Measurements from ENCODE around the gene MPI. TPM values are rescaled to one million over a fixed set of nuclear protein-coding genes. Genes with fewer than 3 reads are reported as not detected.
"Not testable (repeated sequence)": the region's sequence is repeated elsewhere in the genome, so short reads cannot be mapped to it uniquely, and the experiment has no call there.

Gene MPI
- total and polyA plus RNA-seq, 2 donors: 33.6 to 37.4 TPM

- no peaks in the 10 kb centered on the region for H3K36me3 ChIP-seq (ENCODE audit: insufficient read depth)
- under 1% methylated on average over 74 of the region's 74 CpGs for WGBS
- H3K4me3 ChIP-seq (ENCODE audit: low read depth, low read length): peak within 1 kb of the TSS; percentile 93
- H3K27ac ChIP-seq (ENCODE audit: low read depth): peak within 1 kb of the TSS; percentile 95
- peak; percentile 80 for DNase-seq (ENCODE audit: extremely low spot score)
- no peaks in the 10 kb centered on the region for H3K4me1 ChIP-seq (ENCODE audit: insufficient read depth)
These were observed 16.8 kb downstream of the MPI start, which contains the start of gene FAM219B for GRCh38 chr15:74906450-74907162. Gene FAM219B (minus strand): TSS chr15:74906851. CDS start chr15:74906800, 51 bp downstream.

- no peak for DNase-seq (ENCODE audit: extremely low spot score)
- Histone ChIP-seq H3K4me1 (ENCODE audit: insufficient read depth) (no peaks in the 10 kb centered on the region), H3K27ac (ENCODE audit: low read depth) (peak overlapping the region; percentile 95), H3K4me3 (ENCODE audit: low read depth, low read length) (peak overlapping the region; percentile 93), H3K36me3 (ENCODE audit: insufficient read depth) (no peaks in the 10 kb centered on the region)
- 44% methylated on average over 8 of the region's 8 CpGs for WGBS
These were observed 17.5 kb downstream of the MPI start for GRCh38 chr15:74907163-74907870.

- no peak for DNase-seq (ENCODE audit: extremely low spot score)
- WGBS: 97% methylated on average over 4 of the region's 4 CpGs
- H3K27ac ChIP-seq (ENCODE audit: low read depth): no peak overlapping the region
- no peaks in the 10 kb centered on the region for H3K36me3 ChIP-seq (ENCODE audit: insufficient read depth)
- H3K4me3 ChIP-seq (ENCODE audit: low read depth, low read length): no peak overlapping the region
- H3K4me1 ChIP-seq (ENCODE audit: insufficient read depth): no peaks in the 10 kb centered on the region
These were observed 18.8 kb downstream of the MPI start for GRCh38 chr15:74908635-74909034.

- Histone ChIP-seq H3K36me3 (ENCODE audit: insufficient read depth) (no peaks in the 10 kb centered on the region), H3K4me3 (ENCODE audit: low read depth, low read length) (no peak overlapping the region)
- 86% methylated on average over 9 of the region's 9 CpGs for WGBS
These were observed 23.2 kb downstream of the MPI start for GRCh38 chr15:74913041-74913440.

GRCh38 chr15:74913799-74914198 lies 24.0 kb downstream of the MPI start:
- not testable (repeated sequence) for H3K4me3 ChIP-seq (ENCODE audit: low read depth, low read length); DNase-seq (ENCODE audit: extremely low spot score); H3K36me3 ChIP-seq (ENCODE audit: insufficient read depth); H3K4me1 ChIP-seq (ENCODE audit: insufficient read depth); H3K27ac ChIP-seq (ENCODE audit: low read depth)
- WGBS: 93% methylated on average over 8 of the region's 8 CpGs

More at GRCh38 chr15:74913041-74913440, 23.2 kb downstream of the MPI start:
- no peak for DNase-seq (ENCODE audit: extremely low spot score)
- Histone ChIP-seq H3K27ac (ENCODE audit: low read depth) (no peak overlapping the region), H3K4me1 (ENCODE audit: insufficient read depth) (no peaks in the 10 kb centered on the region)

GRCh38 chr15:74917676-74918075 lies 27.8 kb downstream of the MPI start:
- WGBS: 94% methylated on average over 6 of the region's 6 CpGs
- Histone ChIP-seq H3K27ac (ENCODE audit: low read depth) (no peak overlapping the region), H3K4me1 (ENCODE audit: insufficient read depth) (no peaks in the 10 kb centered on the region), H3K4me3 (ENCODE audit: low read depth, low read length) (no peak overlapping the region), H3K36me3 (ENCODE audit: insufficient read depth) (peaks cover 7% of the 10 kb centered on the region)
- DNase-seq (ENCODE audit: extremely low spot score): no peak

- H3K4me1 ChIP-seq (ENCODE audit: insufficient read depth): no peaks in the 10 kb centered on the region
- H3K36me3 ChIP-seq (ENCODE audit: insufficient read depth): peaks cover 7% of the 10 kb centered on the region
- H3K27ac ChIP-seq (ENCODE audit: low read depth): no peak overlapping the region
- DNase-seq (ENCODE audit: extremely low spot score): no peak
- 90% methylated on average over 8 of the region's 8 CpGs for WGBS
- no peak overlapping the region for H3K4me3 ChIP-seq (ENCODE audit: low read depth, low read length)
These were observed 30.6 kb downstream of the MPI start for GRCh38 chr15:74920456-74920855.

- no peak for DNase-seq (ENCODE audit: extremely low spot score)
- no peak overlapping the region for H3K4me3 ChIP-seq (ENCODE audit: low read depth, low read length)
- H3K4me1 ChIP-seq (ENCODE audit: insufficient read depth): no peaks in the 10 kb centered on the region
- H3K36me3 ChIP-seq (ENCODE audit: insufficient read depth): peaks cover 5% of the 10 kb centered on the region
- 95% methylated on average over 3 of the region's 3 CpGs for WGBS
- no peak overlapping the region for H3K27ac ChIP-seq (ENCODE audit: low read depth)
These were observed 34.7 kb downstream of the MPI start for GRCh38 chr15:74924525-74924924.

GRCh38 chr15:74928771-74929198 lies 38.9 kb downstream of the MPI start:
- no peaks in the 10 kb centered on the region for H3K4me1 ChIP-seq (ENCODE audit: insufficient read depth)
- no peaks in the 10 kb centered on the region for H3K36me3 ChIP-seq (ENCODE audit: insufficient read depth)
- 96% methylated on average over 5 of the region's 5 CpGs for WGBS
- H3K27ac ChIP-seq (ENCODE audit: low read depth): no peak overlapping the region
- no peak for DNase-seq (ENCODE audit: extremely low spot score)
- no peak overlapping the region for H3K4me3 ChIP-seq (ENCODE audit: low read depth, low read length)

- Histone ChIP-seq H3K4me3 (ENCODE audit: low read depth, low read length) (no peak overlapping the region), H3K4me1 (ENCODE audit: insufficient read depth) (peaks cover 1% of the 10 kb centered on the region), H3K36me3 (ENCODE audit: insufficient read depth) (no peaks in the 10 kb centered on the region), H3K27ac (ENCODE audit: low read depth) (no peak overlapping the region)
- 67% methylated on average over 2 of the region's 2 CpGs for WGBS
- no peak for DNase-seq (ENCODE audit: extremely low spot score)
These were observed 43.7 kb downstream of the MPI start for GRCh38 chr15:74933573-74933972.

GRCh38 chr15:74935193-74935592 lies 45.4 kb downstream of the MPI start:
- WGBS: 88% methylated on average over 3 of the region's 3 CpGs
- DNase-seq (ENCODE audit: extremely low spot score); H3K27ac ChIP-seq (ENCODE audit: low read depth); H3K4me1 ChIP-seq (ENCODE audit: insufficient read depth); H3K36me3 ChIP-seq (ENCODE audit: insufficient read depth); H3K4me3 ChIP-seq (ENCODE audit: low read depth, low read length): not testable (repeated sequence)

- Histone ChIP-seq H3K36me3 (ENCODE audit: insufficient read depth) (no peaks in the 10 kb centered on the region), H3K4me1 (ENCODE audit: insufficient read depth) (peaks cover 1% of the 10 kb centered on the region), H3K27ac (ENCODE audit: low read depth) (peak overlapping the region; percentile 99), H3K4me3 (ENCODE audit: low read depth, low read length) (peak overlapping the region; percentile 98)
- WGBS: under 1% methylated on average over 18 of the region's 18 CpGs
- DNase-seq (ENCODE audit: extremely low spot score): no peak
These were observed 47.4 kb downstream of the MPI start for GRCh38 chr15:74937272-74937589.

GRCh38 chr15:74937590-74938371 lies 47.9 kb downstream of the MPI start, which contains the start of gene COX5A:
Gene COX5A (minus strand): TSS chr15:74938073. CDS start chr15:74938014, 59 bp downstream.
- Histone ChIP-seq H3K4me3 (ENCODE audit: low read depth, low read length) (peak within 1 kb of the TSS; percentile 98), H3K4me1 (ENCODE audit: insufficient read depth) (peaks cover 1% of the 10 kb centered on the region), H3K36me3 (ENCODE audit: insufficient read depth) (no peaks in the 10 kb centered on the region), H3K27ac (ENCODE audit: low read depth) (peak within 1 kb of the TSS; percentile 99)
- WGBS: under 1% methylated on average over 85 of the region's 85 CpGs
- DNase-seq (ENCODE audit: extremely low spot score): peak; percentile 84
